OCI-LY1 (cell line): ENCODE measurements around the gene FAM83E.

ENCODE experiments used
- CTCF ChIP-seq: fragments of 200-600 bp; sonication (generic), shearing (Covaris generic); IDR thresholded peaks from 2 replicates; pipeline ENCODE4 v1.5.1; 2017; ENCODE audit warnings: mild to moderate bottlenecking, antibody characterized with exemption, low read length, moderate library complexity, mixed read lengths
- EZH2 ChIP-seq: fragments of 200-600 bp; sonication (generic), shearing (Covaris generic); IDR thresholded peaks from 2 replicates; pipeline ENCODE4 v1.8.0; 2017; ENCODE audit warnings: borderline replicate concordance, mixed run types, mild to moderate bottlenecking, antibody characterized with exemption, low read length, moderate library complexity, mixed read lengths

- TF ChIP-seq CTCF, result no peak
- TF ChIP-seq EZH2, result no peak
These were observed 19.0 kb downstream of the FAM83E start for GRCh38 chr19:48595833-48596232.
